ENCODE measurements around the gene L3MBTL3. TPM values are rescaled to one million over a fixed set of nuclear protein-coding genes. Genes with fewer than 3 reads are reported as not detected.

L3MBTL3 gene
- total and polyA plus RNA-seq, 2 donors: 5.9 to 15.1 TPM

DNA sequence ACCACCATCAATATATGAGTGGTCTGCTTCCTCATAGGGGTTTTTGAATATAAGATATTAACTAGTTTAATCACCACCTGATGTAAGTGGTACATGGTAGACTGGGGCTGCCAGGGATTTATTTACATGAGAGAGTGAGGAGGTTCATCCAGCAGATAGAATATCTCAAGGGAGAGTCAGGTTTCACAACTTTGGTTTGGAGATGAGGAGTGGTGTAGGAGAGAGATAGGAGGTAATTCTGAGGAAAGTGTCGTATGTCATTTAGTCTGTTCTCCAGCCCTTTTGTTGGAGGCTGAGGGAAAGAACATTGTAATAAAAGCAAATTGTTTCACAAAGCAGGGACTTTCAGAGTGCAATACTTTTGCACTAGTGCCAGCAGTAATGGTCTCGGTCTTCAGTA lies 16.8 kb downstream of the L3MBTL3 start:
- Histone ChIP-seq H3K4me1 (ENCODE audit: insufficient read depth) (no peaks in the 10 kb centered on the region), H3K27ac (ENCODE audit: low read depth) (no peak overlapping the region), H3K36me3 (ENCODE audit: insufficient read depth) (no peaks in the 10 kb centered on the region), H3K4me3 (ENCODE audit: low read depth, low read length) (no peak overlapping the region)
- no peak for DNase-seq (ENCODE audit: extremely low spot score)
- WGBS: 74% methylated on average over 2 of the region's 2 CpGs

DNA sequence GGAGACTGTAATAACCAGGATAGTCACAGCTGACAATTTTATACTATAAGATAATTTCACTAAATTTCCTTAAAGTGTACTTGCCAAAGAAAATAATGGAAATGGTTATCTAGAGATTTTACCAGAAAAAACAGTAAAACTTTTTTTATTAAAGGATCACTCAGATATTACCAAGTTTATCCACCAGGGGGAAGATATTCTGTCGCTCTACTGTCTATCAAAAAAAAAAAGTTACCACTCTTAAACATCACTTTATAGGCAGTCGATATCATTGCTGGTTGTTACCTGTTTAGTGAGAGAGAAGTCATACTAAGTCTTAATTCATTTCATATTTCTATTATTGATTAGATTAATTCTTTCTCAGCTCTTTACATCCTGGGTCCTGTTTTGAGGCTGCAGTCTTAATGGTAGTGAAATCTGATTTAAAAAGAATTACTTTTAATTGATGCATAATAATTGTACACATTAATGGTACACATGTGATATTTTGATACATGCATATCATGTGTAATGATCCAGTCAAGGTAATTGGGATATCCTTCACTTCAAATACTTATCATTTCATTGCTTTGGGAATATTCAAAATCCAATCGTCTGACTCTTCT lies 18.9 kb downstream of the L3MBTL3 start:
- WGBS: 80% methylated on average over 3 of the region's 3 CpGs
- H3K4me3 ChIP-seq (ENCODE audit: low read depth, low read length): no peak overlapping the region
- no peak for DNase-seq (ENCODE audit: extremely low spot score)
- no peaks in the 10 kb centered on the region for H3K4me1 ChIP-seq (ENCODE audit: insufficient read depth)
- H3K27ac ChIP-seq (ENCODE audit: low read depth): no peak overlapping the region
- no peaks in the 10 kb centered on the region for H3K36me3 ChIP-seq (ENCODE audit: insufficient read depth)

GRCh38 chr6:130041594-130041993 lies 23.2 kb downstream of the L3MBTL3 start:
- DNase-seq (ENCODE audit: extremely low spot score): no peak
- H3K36me3 ChIP-seq (ENCODE audit: insufficient read depth): no peaks in the 10 kb centered on the region
- H3K4me1 ChIP-seq (ENCODE audit: insufficient read depth): no peaks in the 10 kb centered on the region
- no peak overlapping the region for H3K27ac ChIP-seq (ENCODE audit: low read depth)
- no peak overlapping the region for H3K4me3 ChIP-seq (ENCODE audit: low read depth, low read length)

GRCh38 chr6:130043344-130043743 lies 25.0 kb downstream of the L3MBTL3 start:
- Histone ChIP-seq H3K27ac (ENCODE audit: low read depth) (no peak overlapping the region), H3K36me3 (ENCODE audit: insufficient read depth) (no peaks in the 10 kb centered on the region), H3K4me3 (ENCODE audit: low read depth, low read length) (no peak overlapping the region), H3K4me1 (ENCODE audit: insufficient read depth) (no peaks in the 10 kb centered on the region)
- 96% methylated on average over 4 of the region's 4 CpGs for WGBS
- no peak for DNase-seq (ENCODE audit: extremely low spot score)

GRCh38 chr6:130045622-130046021 lies 27.2 kb downstream of the L3MBTL3 start:
- Histone ChIP-seq H3K36me3 (ENCODE audit: insufficient read depth) (no peaks in the 10 kb centered on the region), H3K27ac (ENCODE audit: low read depth) (no peak overlapping the region), H3K4me3 (ENCODE audit: low read depth, low read length) (no peak overlapping the region), H3K4me1 (ENCODE audit: insufficient read depth) (no peaks in the 10 kb centered on the region)
- 89% methylated on average over 2 of the region's 2 CpGs for WGBS
- no peak for DNase-seq (ENCODE audit: extremely low spot score)

DNA sequence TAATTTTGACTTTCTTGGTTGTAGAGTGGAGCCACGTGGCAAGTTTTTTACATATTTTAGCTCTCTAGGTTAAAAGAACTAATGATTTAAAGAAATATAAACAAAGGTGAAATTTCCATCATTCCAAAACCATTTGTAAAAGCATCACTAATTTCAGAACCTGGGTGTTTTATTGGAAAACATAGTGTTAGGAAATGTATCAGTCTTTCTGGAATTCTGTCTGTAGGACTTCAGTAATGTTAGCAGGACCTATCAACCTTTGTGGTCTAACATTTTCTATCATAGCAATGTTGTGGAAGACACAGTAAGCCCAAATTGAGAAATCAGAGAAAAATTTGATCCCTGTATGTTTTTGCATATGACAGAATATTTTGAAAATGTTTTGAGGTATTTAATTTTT lies 28.3 kb downstream of the L3MBTL3 start:
- DNase-seq (ENCODE audit: extremely low spot score): no peak
- no peak overlapping the region for H3K4me3 ChIP-seq (ENCODE audit: low read depth, low read length)
- H3K4me1 ChIP-seq (ENCODE audit: insufficient read depth): no peaks in the 10 kb centered on the region
- WGBS: 43% methylated on average over 1 of the region's 1 CpG
- peaks cover 2% of the 10 kb centered on the region for H3K36me3 ChIP-seq (ENCODE audit: insufficient read depth)
- H3K27ac ChIP-seq (ENCODE audit: low read depth): no peak overlapping the region

DNA sequence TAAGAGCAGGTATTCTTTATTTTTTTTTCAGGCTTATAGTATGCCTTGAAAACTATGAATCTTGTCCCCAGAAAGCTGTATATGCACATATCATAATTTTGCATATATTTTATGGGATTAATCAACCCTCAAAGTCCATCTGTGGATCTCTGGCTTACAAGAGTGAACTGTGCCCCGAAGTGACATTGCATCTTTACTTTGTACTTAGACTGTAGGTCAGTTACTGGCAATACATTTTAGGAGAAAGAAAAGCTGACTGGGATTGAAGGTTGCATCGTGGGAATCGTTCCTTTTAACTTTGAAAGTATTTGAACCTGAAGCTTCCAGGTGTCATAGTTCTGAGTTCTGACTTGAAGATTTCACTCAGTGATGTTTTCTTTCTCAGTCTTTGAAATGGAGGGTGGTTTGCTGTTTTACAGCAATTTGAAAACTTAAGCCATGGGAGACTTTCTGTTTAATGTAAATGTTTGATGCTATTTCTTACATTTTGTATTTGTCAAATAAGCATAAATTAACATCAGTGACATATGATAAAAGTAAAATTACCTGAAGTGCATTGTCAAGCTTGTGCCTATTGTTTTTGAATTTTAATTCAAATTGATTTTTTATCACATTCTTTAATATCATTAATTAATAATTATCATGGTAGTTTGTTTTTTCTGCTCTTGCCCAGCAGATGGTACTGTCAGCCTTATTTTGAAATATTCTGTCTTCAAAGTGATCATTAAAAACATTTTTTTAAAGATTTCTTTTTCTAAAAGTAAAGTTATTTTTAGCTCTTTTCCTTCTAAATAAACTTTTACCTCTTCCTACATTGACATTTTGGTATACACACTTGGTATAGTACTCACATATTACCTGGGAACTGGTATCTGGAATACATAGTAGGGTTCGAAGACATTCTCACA lies 29.0 kb downstream of the L3MBTL3 start:
- WGBS: 77% methylated on average over 4 of the region's 4 CpGs
- no peak overlapping the region for H3K4me3 ChIP-seq (ENCODE audit: low read depth, low read length)
- peaks cover 2% of the 10 kb centered on the region for H3K36me3 ChIP-seq (ENCODE audit: insufficient read depth)
- DNase-seq (ENCODE audit: extremely low spot score): no peak
- H3K27ac ChIP-seq (ENCODE audit: low read depth): no peak overlapping the region
- no peaks in the 10 kb centered on the region for H3K4me1 ChIP-seq (ENCODE audit: insufficient read depth)

- WGBS: 90% methylated on average over 2 of the region's 2 CpGs
- Histone ChIP-seq H3K36me3 (ENCODE audit: insufficient read depth) (peaks cover 2% of the 10 kb centered on the region), H3K27ac (ENCODE audit: low read depth) (no peak overlapping the region), H3K4me3 (ENCODE audit: low read depth, low read length) (no peak overlapping the region), H3K4me1 (ENCODE audit: insufficient read depth) (no peaks in the 10 kb centered on the region)
- DNase-seq (ENCODE audit: extremely low spot score): no peak
Observed at GRCh38 chr6:130050230-130050629, 31.8 kb downstream of the L3MBTL3 start.

GRCh38 chr6:130054725-130055124 lies 36.3 kb downstream of the L3MBTL3 start:
- H3K4me1 ChIP-seq (ENCODE audit: insufficient read depth): no peaks in the 10 kb centered on the region
- WGBS: 93% methylated on average over 7 of the region's 7 CpGs
- DNase-seq (ENCODE audit: extremely low spot score): no peak
- no peak overlapping the region for H3K27ac ChIP-seq (ENCODE audit: low read depth)
- H3K36me3 ChIP-seq (ENCODE audit: insufficient read depth): peaks cover 4% of the 10 kb centered on the region
- H3K4me3 ChIP-seq (ENCODE audit: low read depth, low read length): no peak overlapping the region

- no peak for DNase-seq (ENCODE audit: extremely low spot score)
- 67% methylated on average over 1 of the region's 1 CpG for WGBS
- no peak overlapping the region for H3K27ac ChIP-seq (ENCODE audit: low read depth)
- no peaks in the 10 kb centered on the region for H3K4me1 ChIP-seq (ENCODE audit: insufficient read depth)
- no peak overlapping the region for H3K4me3 ChIP-seq (ENCODE audit: low read depth, low read length)
- H3K36me3 ChIP-seq (ENCODE audit: insufficient read depth): peaks cover 6% of the 10 kb centered on the region
Observed at GRCh38 chr6:130055271-130055670, 36.9 kb downstream of the L3MBTL3 start.

- 98% methylated on average over 12 of the region's 12 CpGs for WGBS
- H3K36me3 ChIP-seq (ENCODE audit: insufficient read depth): peaks cover 4% of the 10 kb centered on the region
- no peak for DNase-seq (ENCODE audit: extremely low spot score)
Observed at GRCh38 chr6:130057495-130057894, 39.1 kb downstream of the L3MBTL3 start.

GRCh38 chr6:130063806-130064205 lies 45.4 kb downstream of the L3MBTL3 start:
- WGBS: 92% methylated on average over 5 of the region's 5 CpGs
- Histone ChIP-seq H3K27ac (ENCODE audit: low read depth) (no peak overlapping the region), H3K4me1 (ENCODE audit: insufficient read depth) (no peaks in the 10 kb centered on the region), H3K4me3 (ENCODE audit: low read depth, low read length) (no peak overlapping the region), H3K36me3 (ENCODE audit: insufficient read depth) (peaks cover 3% of the 10 kb centered on the region)
- DNase-seq (ENCODE audit: extremely low spot score): no peak

More at GRCh38 chr6:130057495-130057894, 39.1 kb downstream of the L3MBTL3 start:
- no peak overlapping the region for H3K27ac ChIP-seq (ENCODE audit: low read depth)
- no peaks in the 10 kb centered on the region for H3K4me1 ChIP-seq (ENCODE audit: insufficient read depth)
- H3K4me3 ChIP-seq (ENCODE audit: low read depth, low read length): no peak overlapping the region

GRCh38 chr6:130065609-130066156 lies 47.3 kb downstream of the L3MBTL3 start:
- WGBS: 90% methylated on average over 5 of the region's 5 CpGs

GRCh38 chr6:130069485-130069884 lies 51.1 kb downstream of the L3MBTL3 start:
- 57% methylated on average over 4 of the region's 4 CpGs for WGBS
- H3K36me3 ChIP-seq (ENCODE audit: insufficient read depth): peaks cover 2% of the 10 kb centered on the region
- H3K4me3 ChIP-seq (ENCODE audit: low read depth, low read length): no peak overlapping the region
- no peak overlapping the region for H3K27ac ChIP-seq (ENCODE audit: low read depth)
- DNase-seq (ENCODE audit: extremely low spot score): no peak
- H3K4me1 ChIP-seq (ENCODE audit: insufficient read depth): no peaks in the 10 kb centered on the region

More at GRCh38 chr6:130065609-130066156, 47.3 kb downstream of the L3MBTL3 start:
- Histone ChIP-seq H3K36me3 (ENCODE audit: insufficient read depth) (peaks cover 2% of the 10 kb centered on the region), H3K4me3 (ENCODE audit: low read depth, low read length) (no peak overlapping the region), H3K27ac (ENCODE audit: low read depth) (no peak overlapping the region), H3K4me1 (ENCODE audit: insufficient read depth) (no peaks in the 10 kb centered on the region)
- DNase-seq (ENCODE audit: extremely low spot score): no peak

Measured in urinary bladder (tissue), 4 donors.